Adrenal gland (tissue), 12 donors: ENCODE data around the gene CDYL. TPM values are rescaled to one million over a fixed set of nuclear protein-coding genes. Genes with fewer than 3 reads are reported as not detected.

Experiments
- DNase-seq, 7 donors: peaks; one replicate each; pipeline ENCODE4 v3.0.0-alpha.2; 2019 to 2020
- H3K27ac ChIP-seq, 5 donors: fragments of 200-600 bp; sonication (generic) in 4 of 5; 1 replicate in 3 of 5; 2 replicates in 2 of 5; pipeline versions ENCODE4 v1.5.1 to v1.8.0; 2016 to 2020; ENCODE audit warnings: mild to moderate bottlenecking in 1 of 5
- H3K27me3 ChIP-seq: fragments of 200-600 bp; 2 replicates; pipeline ENCODE4 v1.8.0; 2021
- H3K36me3 ChIP-seq, 2 donors: fragments of 200-600 bp; replicated peaks in 1 of 2; 1 replicate in 1 of 2; 2 replicates in 1 of 2; pipeline versions ENCODE4 v1.5.1 to v1.8.0; 2018 to 2022
- H3K4me1 ChIP-seq, 2 donors: fragments of 200-600 bp; replicated peaks in 1 of 2; 1 replicate in 1 of 2; 2 replicates in 1 of 2; pipeline versions ENCODE4 v1.5.1 to v1.8.0; 2018 to 2021
- H3K4me3 ChIP-seq, 4 donors: fragments of 200-600 bp; sonication (generic) in 3 of 4; one replicate each; pipeline ENCODE4 v1.5.1; 2016 to 2018
- H3K9me3 ChIP-seq, 3 donors: fragments of 200-600 bp; sonication (generic) in 1 of 3; replicated peaks in 1 of 3; 1 replicate in 2 of 3; 2 replicates in 1 of 3; pipeline versions ENCODE4 v1.5.1 to v1.8.0; 2016 to 2021
- CTCF ChIP-seq, 6 experiments: fragments of 450-650 bp in 4 of 6; fragments of 200-600 bp in 2 of 6; sonication (generic) in 1 of 6; IDR thresholded peaks; 1 replicate in 5 of 6; 2 replicates in 1 of 6; pipeline versions ENCODE4 v1.5.1 to v1.8.0; 2016 to 2021; ENCODE audit warnings: antibody characterized with exemption in 6 of 6, mild to moderate bottlenecking in 2 of 6, moderate library complexity in 1 of 6
- POLR2A ChIP-seq, 2 donors: fragments of 450-650 bp; IDR thresholded peaks; one replicate each; pipeline ENCODE4 v1.6.1; 2017; ENCODE audit warnings: antibody characterized with exemption in 2 of 2, mild to moderate bottlenecking in 2 of 2, moderate library complexity in 1 of 2
- WGBS, 4 donors: extraction: QIAGEN DNeasy Blood & Tissue Kit in 2 of 4; methylation state at CpG; one replicate each; pipeline versions ENCODE4 v1.1.5 to v1.1.7; 2013 to 2017; 5-methylcytosine and 5-hydroxymethylcytosine counted together
- intact Hi-C, 2 donors: fragments of 100-400 bp; cut with DNase I; formaldehyde crosslinking; loops; one replicate each; pipeline versions ENCODE4 v1.14.1 to v1.15.0; 2022 to 2023
- polyA plus RNA-seq, 3 donors: library from polyadenylated mRNA; stranded (reverse); fragments of 200-250 nt in 2 of 3; fragments of 350-450 nt in 1 of 3; fragmentation: Illumina TruSeq in 1 of 3; extraction: RNeasy Lipid Tissue Mini Kit (QIAGEN cat#74804) in 1 of 3; gene quantifications; one replicate each; pipeline ENCODE4 v1.2.3, GENCODE V29; 2013 to 2014
- total RNA-seq, 9 donors: library from RNA; depleted of rRNA in 4 of 9; stranded (reverse); fragments of >200 nt in 4 of 9; fragments of 120-200 nt in 1 of 9; fragmentation: NEBNext Ultra II Directional in 1 of 9; extraction: Animal tissue kit (Norgen Biotek cat#: 25700) in 1 of 9; gene quantifications; one replicate each; pipeline versions ENCODE4 v1.1.0 to v1.2.4, GENCODE V29; 2013 to 2023
- donor health status: healthy with polysubstance abuse.
- donor health status: Bipolar disorder and iron deficiency.
- donor health status: DM: yes; HTN: yes; CAD: no.
- donor health status: DM: no; HTN: no; CAD: no.
- donor health status: DM: no; HTN: no; CAD: no.
- donor health status: DM: yes; HTN: yes; CAD: no.

The CDYL gene
- total and polyA plus RNA-seq, 12 donors = 3.3 to 47.1 (median 24.8) TPM

- Histone ChIP-seq H3K4me3 (no peak overlapping the region), H3K36me3 (no peaks in the 10 kb centered on the region), H3K27ac (no peak overlapping the region), H3K4me1 (no peaks in the 10 kb centered on the region), H3K9me3 (no peaks in the 10 kb centered on the region), H3K27me3 (no peaks in the 10 kb centered on the region)
- WGBS, 4 donors = 82 to 92% (median 86%) methylated on average over 3 of the region's 3 CpGs
- no peak for TF ChIP-seq CTCF (IDR thresholded peaks at IDR 0.05)
- TF ChIP-seq POLR2A (IDR thresholded peaks at IDR 0.05) = no peak
- no peak for DNase-seq
- intact Hi-C loops = no loop called here
These were observed 210.8 kb downstream of the CDYL start for GRCh38 chr6:4986999-4987398.

- Histone ChIP-seq H3K36me3 (no peaks in the 10 kb centered on the region), H3K4me1 (no peaks in the 10 kb centered on the region), H3K27me3 (no peaks in the 10 kb centered on the region), H3K9me3 (no peaks in the 10 kb centered on the region), H3K4me3 (no peak overlapping the region), H3K27ac (no peak overlapping the region)
- DNase-seq = no peak
- TF ChIP-seq CTCF (IDR thresholded peaks at IDR 0.05) (no peak), POLR2A (IDR thresholded peaks at IDR 0.05) (no peak)
- intact Hi-C loops = no loop called here
- WGBS, 4 donors = 67 to 100% (median 87%) methylated on average over 2 to 4 of the region's 4 CpGs
These were observed 211.2 kb downstream of the CDYL start for GRCh38 chr6:4987432-4987831.

- Histone ChIP-seq H3K4me3 (no peak overlapping the region), H3K4me1 (peaks cover 0 to 4% of the 10 kb centered on the region in 2 donors), H3K27ac (no peak overlapping the region), H3K9me3 (no peaks in the 10 kb centered on the region), H3K27me3 (no peaks in the 10 kb centered on the region), H3K36me3 (no peaks in the 10 kb centered on the region)
- DNase-seq = no peak
- WGBS, 4 donors = 86 to 92% (median 90%) methylated on average over 3 of the region's 3 CpGs
- intact Hi-C loops = no loop called here
- TF ChIP-seq CTCF (IDR thresholded peaks at IDR 0.05) = no peak
- no peak for TF ChIP-seq POLR2A (IDR thresholded peaks at IDR 0.05)
These were observed 218.5 kb downstream of the CDYL start for GRCh38 chr6:4994741-4995140.

GRCh38 chr6:4997862-4998261 lies 221.7 kb downstream of the CDYL start:
- Histone ChIP-seq H3K27me3 (no peaks in the 10 kb centered on the region), H3K4me3 (no peak overlapping the region), H3K36me3 (peaks cover 0 to 9% of the 10 kb centered on the region in 2 donors), H3K9me3 (no peaks in the 10 kb centered on the region), H3K4me1 (peaks cover 0 to 4% of the 10 kb centered on the region in 2 donors), H3K27ac (no peak overlapping the region)
- intact Hi-C loops = no loop called here
- no peak for TF ChIP-seq POLR2A (IDR thresholded peaks at IDR 0.05)
- TF ChIP-seq CTCF (IDR thresholded peaks at IDR 0.05) = no peak
- DNase-seq = no peak
- 79 to 93% (median 92%) methylated on average over 5 to 6 of the region's 6 CpGs for WGBS, 4 donors
